Nephron progenitor cell (in vitro differentiated cells): ENCODE results near the gene THPO.

Experiments
- DNase-seq: peaks from one replicate; pipeline ENCODE4 v3.0.0; 2021
- H3K27ac Mint-ChIP-seq: 2 replicates; pipeline ENCODE4 v1.8.0; 2021; ENCODE audit warnings: mild to moderate bottlenecking, moderate library complexity, mixed read lengths
- H3K27me3 Mint-ChIP-seq: 2 replicates; pipeline ENCODE4 v1.8.0; 2021; ENCODE audit warnings: mild to moderate bottlenecking, low read depth, mixed read lengths; ENCODE audit not compliant: poor library complexity
- H3K36me3 Mint-ChIP-seq: 2 replicates; pipeline ENCODE4 v1.8.0; 2021; ENCODE audit warnings: low read depth, mixed read lengths
- H3K4me1 Mint-ChIP-seq: 2 replicates; pipeline ENCODE4 v1.8.0; 2021; ENCODE audit warnings: mixed read lengths
- H3K4me3 Mint-ChIP-seq: 2 replicates; pipeline ENCODE4 v1.8.0; 2021; ENCODE audit warnings: mild to moderate bottlenecking, moderate library complexity, mixed read lengths
- H3K9me3 Mint-ChIP-seq: 2 replicates; pipeline ENCODE4 v1.8.0; 2021; ENCODE audit warnings: mild to moderate bottlenecking, moderate library complexity, mixed read lengths
- TF ChIP-seq, protein P1 (sequence below): fragments of 200-600 bp; sonication (generic); IDR thresholded peaks from 2 replicates; pipeline ENCODE4 v1.5.0; 2021; ENCODE audit warnings: antibody characterized with exemption

The THPO gene

GRCh38 chr3:184335661-184336546 lies 42.1 kb downstream of the THPO start:
- peaks cover 34% of the 10 kb centered on the region for H3K36me3 Mint-ChIP-seq
- no peaks in the 10 kb centered on the region for H3K9me3 Mint-ChIP-seq
- peaks cover 35% of the 10 kb centered on the region for H3K4me1 Mint-ChIP-seq
- H3K27ac Mint-ChIP-seq = peak overlapping the region; percentile 97
- peaks cover 7% of the 10 kb centered on the region for H3K27me3 Mint-ChIP-seq
- peak overlapping the region; percentile 91 for H3K4me3 Mint-ChIP-seq
- TF ChIP-seq, protein P1, sequence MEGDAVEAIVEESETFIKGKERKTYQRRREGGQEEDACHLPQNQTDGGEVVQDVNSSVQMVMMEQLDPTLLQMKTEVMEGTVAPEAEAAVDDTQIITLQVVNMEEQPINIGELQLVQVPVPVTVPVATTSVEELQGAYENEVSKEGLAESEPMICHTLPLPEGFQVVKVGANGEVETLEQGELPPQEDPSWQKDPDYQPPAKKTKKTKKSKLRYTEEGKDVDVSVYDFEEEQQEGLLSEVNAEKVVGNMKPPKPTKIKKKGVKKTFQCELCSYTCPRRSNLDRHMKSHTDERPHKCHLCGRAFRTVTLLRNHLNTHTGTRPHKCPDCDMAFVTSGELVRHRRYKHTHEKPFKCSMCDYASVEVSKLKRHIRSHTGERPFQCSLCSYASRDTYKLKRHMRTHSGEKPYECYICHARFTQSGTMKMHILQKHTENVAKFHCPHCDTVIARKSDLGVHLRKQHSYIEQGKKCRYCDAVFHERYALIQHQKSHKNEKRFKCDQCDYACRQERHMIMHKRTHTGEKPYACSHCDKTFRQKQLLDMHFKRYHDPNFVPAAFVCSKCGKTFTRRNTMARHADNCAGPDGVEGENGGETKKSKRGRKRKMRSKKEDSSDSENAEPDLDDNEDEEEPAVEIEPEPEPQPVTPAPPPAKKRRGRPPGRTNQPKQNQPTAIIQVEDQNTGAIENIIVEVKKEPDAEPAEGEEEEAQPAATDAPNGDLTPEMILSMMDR = no peak
- peak; percentile 95 for DNase-seq

DNA sequence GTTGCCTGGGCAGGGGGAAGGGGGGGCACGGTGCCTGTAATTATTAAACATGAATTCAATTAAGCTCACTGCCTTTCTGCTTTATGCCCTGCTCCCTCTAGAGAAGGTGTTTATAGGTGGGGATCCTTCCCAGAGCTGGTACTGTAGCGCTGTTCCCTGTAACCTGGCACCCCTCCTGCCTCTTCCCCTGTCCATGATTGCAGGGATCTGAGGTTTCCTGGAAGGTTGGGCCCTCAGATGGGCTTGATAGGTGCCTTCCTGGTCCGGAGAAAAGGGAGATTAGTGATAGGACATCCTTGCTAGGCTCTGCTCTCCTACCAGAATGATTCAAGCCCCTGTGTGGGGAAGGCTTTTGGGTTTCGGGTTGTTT lies 42.7 kb downstream of the THPO start:
- Mint-ChIP-seq H3K36me3 (peaks cover 38% of the 10 kb centered on the region), H3K4me1 (peaks cover 35% of the 10 kb centered on the region), H3K27me3 (peaks cover 7% of the 10 kb centered on the region), H3K9me3 (no peaks in the 10 kb centered on the region), H3K27ac (peak overlapping the region; percentile 97), H3K4me3 (peak overlapping the region; percentile 91)
- TF ChIP-seq, protein P1 = no peak
- DNase-seq = no peak

DNA sequence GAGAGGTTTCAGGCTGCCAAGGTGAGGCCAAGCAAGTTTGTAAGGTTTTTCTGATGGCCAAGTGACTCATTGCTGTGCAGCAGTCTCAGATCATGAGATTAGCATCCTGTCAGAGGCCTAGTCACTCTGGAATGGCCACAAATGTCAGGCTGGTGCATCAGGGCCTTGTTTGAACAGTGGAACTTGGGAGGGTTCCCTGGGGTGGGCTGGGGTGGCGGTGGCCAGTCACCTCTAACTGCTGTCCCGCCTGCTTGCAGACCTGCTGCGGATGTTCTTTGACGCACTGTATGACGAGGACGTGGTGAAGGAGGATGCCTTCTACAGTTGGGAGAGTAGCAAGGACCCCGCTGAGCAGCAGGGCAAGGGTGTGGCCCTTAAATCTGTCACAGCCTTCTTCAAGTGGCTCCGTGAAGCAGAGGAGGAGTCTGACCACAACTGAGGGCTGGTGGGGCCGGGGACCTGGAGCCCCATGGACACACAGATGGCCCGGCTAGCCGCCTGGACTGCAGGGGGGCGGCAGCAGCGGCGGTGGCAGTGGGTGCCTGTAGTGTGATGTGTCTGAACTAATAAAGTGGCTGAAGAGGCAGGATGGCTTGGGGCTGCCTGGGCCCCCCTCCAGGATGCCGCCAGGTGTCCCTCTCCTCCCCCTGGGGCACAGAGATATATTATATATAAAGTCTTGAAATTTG lies 43.4 kb downstream of the THPO start:
- peak overlapping the region; percentile 40 for H3K27ac Mint-ChIP-seq
- peaks cover 44% of the 10 kb centered on the region for H3K36me3 Mint-ChIP-seq
- DNase-seq = no peak
- peaks cover 35% of the 10 kb centered on the region for H3K4me1 Mint-ChIP-seq
- H3K4me3 Mint-ChIP-seq = peak overlapping the region; percentile 62
- peaks cover 7% of the 10 kb centered on the region for H3K27me3 Mint-ChIP-seq
- no peaks in the 10 kb centered on the region for H3K9me3 Mint-ChIP-seq
- TF ChIP-seq, protein P1 = no peak

DNA sequence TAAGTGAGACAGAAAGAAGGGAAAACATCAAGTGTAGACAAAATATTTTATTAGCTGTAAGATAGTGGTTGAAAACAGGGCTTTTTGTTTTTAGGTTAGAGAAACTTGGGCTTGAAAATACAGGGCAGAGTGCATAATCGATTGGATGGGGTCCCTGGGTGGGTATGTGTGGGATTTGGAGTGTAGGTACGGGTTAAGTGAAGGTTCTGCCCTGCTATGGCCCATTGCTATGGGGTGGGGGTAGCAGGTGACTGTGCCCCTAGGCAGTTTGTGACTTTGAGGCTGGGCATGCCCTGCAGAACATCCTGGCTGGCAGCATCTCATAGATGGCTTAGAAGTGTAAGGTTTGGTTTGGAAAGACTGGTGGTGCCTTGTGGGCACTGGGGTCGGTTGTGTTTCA lies 44.3 kb downstream of the THPO start:
- Mint-ChIP-seq H3K9me3 (no peaks in the 10 kb centered on the region), H3K4me1 (peaks cover 28% of the 10 kb centered on the region), H3K27me3 (peaks cover 4% of the 10 kb centered on the region), H3K36me3 (peaks cover 53% of the 10 kb centered on the region), H3K27ac (peak overlapping the region; percentile 40), H3K4me3 (no peak overlapping the region)
- TF ChIP-seq, protein P1 = no peak
- no peak for DNase-seq

GRCh38 chr3:184333190-184333589 lies 44.8 kb downstream of the THPO start:
- Mint-ChIP-seq H3K4me1 (peaks cover 24% of the 10 kb centered on the region), H3K36me3 (peaks cover 59% of the 10 kb centered on the region), H3K4me3 (no peak overlapping the region), H3K9me3 (no peaks in the 10 kb centered on the region), H3K27me3 (peaks cover 2% of the 10 kb centered on the region), H3K27ac (peak overlapping the region; percentile 87)
- DNase-seq = no peak
- TF ChIP-seq, protein P1 = no peak
